ENCODE measurements around the gene PMS1. TPM values are rescaled to one million over a fixed set of nuclear protein-coding genes. Genes with fewer than 3 reads are reported as not detected.

The PMS1 gene
- total RNA-seq, 1 donor from 2014 or later = 47.3 TPM

DNA sequence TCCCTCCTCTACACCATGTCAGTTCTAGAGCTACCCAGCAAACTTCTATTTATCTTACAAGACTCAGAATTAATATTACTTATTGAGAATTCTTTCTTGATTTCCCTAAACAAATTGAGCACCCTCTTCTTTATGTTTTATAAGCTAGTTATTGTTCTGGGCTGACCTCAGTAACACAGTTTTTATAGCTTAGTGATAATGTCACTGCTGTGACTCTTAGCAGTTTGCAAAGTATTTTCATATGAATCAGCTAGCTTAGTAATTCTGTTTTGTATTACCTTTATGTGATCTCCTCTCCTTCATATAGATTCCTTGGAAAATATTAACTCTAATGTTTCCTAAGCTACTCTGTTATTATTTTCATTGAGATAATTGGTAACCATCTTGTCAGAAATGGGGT is 114.9 kb downstream of the PMS1 start:
- H3K4me1 Mint-ChIP-seq (ENCODE audit: unreplicated experiment) = no peaks in the 10 kb centered on the region
- no peak for DNase-seq (ENCODE audit: extremely low spot score, unreplicated experiment)
- TF ChIP-seq, protein P1, sequence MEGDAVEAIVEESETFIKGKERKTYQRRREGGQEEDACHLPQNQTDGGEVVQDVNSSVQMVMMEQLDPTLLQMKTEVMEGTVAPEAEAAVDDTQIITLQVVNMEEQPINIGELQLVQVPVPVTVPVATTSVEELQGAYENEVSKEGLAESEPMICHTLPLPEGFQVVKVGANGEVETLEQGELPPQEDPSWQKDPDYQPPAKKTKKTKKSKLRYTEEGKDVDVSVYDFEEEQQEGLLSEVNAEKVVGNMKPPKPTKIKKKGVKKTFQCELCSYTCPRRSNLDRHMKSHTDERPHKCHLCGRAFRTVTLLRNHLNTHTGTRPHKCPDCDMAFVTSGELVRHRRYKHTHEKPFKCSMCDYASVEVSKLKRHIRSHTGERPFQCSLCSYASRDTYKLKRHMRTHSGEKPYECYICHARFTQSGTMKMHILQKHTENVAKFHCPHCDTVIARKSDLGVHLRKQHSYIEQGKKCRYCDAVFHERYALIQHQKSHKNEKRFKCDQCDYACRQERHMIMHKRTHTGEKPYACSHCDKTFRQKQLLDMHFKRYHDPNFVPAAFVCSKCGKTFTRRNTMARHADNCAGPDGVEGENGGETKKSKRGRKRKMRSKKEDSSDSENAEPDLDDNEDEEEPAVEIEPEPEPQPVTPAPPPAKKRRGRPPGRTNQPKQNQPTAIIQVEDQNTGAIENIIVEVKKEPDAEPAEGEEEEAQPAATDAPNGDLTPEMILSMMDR (conservative IDR thresholded peaks at IDR 0.05) = no peak
- no peak overlapping the region for H3K27ac Mint-ChIP-seq
- no peaks in the 10 kb centered on the region for H3K27me3 Mint-ChIP-seq
- no peaks in the 10 kb centered on the region for H3K9me3 Mint-ChIP-seq
- no peaks in the 10 kb centered on the region for H3K36me3 Mint-ChIP-seq
- H3K4me3 Mint-ChIP-seq = no peak overlapping the region

DNA sequence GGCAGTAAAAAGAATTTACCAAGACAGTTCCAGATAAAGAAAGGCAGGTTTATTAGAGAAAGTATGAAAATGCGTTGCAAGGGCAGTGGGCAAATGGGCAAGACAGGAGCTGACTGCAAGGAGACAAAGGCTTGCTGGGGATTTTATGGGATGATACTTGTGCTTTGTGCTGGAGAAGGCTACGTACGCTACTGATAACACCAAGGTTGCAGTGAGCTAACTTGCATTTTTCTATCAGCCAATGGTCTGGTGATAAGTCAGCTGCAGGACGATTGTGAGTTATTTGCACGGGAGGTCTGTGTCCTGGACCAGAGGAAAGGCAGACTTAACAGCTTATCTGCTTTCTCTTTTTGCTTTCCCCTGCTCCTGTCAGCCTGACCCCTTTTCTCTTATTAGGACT is 116.5 kb downstream of the PMS1 start:
- Mint-ChIP-seq H3K4me3 (no peak overlapping the region), H3K9me3 (no peaks in the 10 kb centered on the region), H3K27ac (no peak overlapping the region), H3K36me3 (no peaks in the 10 kb centered on the region), H3K27me3 (no peaks in the 10 kb centered on the region), H3K4me1 (ENCODE audit: unreplicated experiment) (no peaks in the 10 kb centered on the region)
- TF ChIP-seq, protein P1 (conservative IDR thresholded peaks at IDR 0.05) = no peak
- DNase-seq (ENCODE audit: extremely low spot score, unreplicated experiment) = no peak

DNA sequence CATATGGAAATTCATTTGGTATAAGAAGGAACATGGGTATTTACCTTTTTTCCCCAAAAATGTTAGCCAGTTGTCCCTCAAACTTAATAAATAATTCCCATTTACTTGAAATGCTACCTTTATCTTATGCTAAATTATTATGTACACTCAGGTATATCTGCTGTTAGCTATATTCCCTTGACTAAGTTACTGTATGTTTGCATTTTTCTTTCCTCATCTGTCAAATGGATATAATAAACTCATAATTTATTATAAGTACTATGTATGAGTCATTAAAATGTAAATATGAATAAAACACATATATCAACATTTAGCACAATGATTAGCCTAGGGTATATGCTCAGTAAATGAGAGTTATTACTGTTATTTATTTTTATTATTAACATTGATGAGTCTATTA is 117.4 kb downstream of the PMS1 start:
- no peaks in the 10 kb centered on the region for H3K36me3 Mint-ChIP-seq
- no peaks in the 10 kb centered on the region for H3K4me1 Mint-ChIP-seq (ENCODE audit: unreplicated experiment)
- H3K27me3 Mint-ChIP-seq = no peaks in the 10 kb centered on the region
- no peaks in the 10 kb centered on the region for H3K9me3 Mint-ChIP-seq
- DNase-seq (ENCODE audit: extremely low spot score, unreplicated experiment) = no peak
- H3K27ac Mint-ChIP-seq = no peak overlapping the region
- TF ChIP-seq, protein P1 (conservative IDR thresholded peaks at IDR 0.05) = no peak
- no peak overlapping the region for H3K4me3 Mint-ChIP-seq

DNA sequence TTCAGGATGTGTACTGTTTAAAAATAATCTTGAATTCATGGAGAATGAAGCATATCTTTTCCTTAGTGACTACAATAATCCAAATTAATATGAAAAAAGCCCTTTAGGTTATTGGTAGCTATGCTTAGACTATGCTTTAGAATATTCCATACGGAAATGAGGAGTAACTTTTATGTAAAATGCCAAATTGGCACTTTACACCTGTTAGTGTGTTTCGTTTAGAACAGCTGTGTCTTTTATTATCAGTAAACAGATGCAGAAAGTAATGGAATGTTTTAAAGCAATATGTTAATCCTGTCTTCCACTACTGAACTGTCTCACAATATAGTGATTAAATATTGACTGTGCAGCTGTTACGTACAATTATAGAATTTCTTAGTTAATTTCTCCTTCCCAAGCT is 129.6 kb downstream of the PMS1 start:
- no peaks in the 10 kb centered on the region for H3K4me1 Mint-ChIP-seq (ENCODE audit: unreplicated experiment)
- peaks cover 4% of the 10 kb centered on the region for H3K9me3 Mint-ChIP-seq
- DNase-seq (ENCODE audit: extremely low spot score, unreplicated experiment) = no peak
- no peak overlapping the region for H3K4me3 Mint-ChIP-seq
- TF ChIP-seq, protein P1 (conservative IDR thresholded peaks at IDR 0.05) = no peak
- H3K27me3 Mint-ChIP-seq = no peaks in the 10 kb centered on the region
- H3K27ac Mint-ChIP-seq = no peak overlapping the region
- no peaks in the 10 kb centered on the region for H3K36me3 Mint-ChIP-seq

DNA sequence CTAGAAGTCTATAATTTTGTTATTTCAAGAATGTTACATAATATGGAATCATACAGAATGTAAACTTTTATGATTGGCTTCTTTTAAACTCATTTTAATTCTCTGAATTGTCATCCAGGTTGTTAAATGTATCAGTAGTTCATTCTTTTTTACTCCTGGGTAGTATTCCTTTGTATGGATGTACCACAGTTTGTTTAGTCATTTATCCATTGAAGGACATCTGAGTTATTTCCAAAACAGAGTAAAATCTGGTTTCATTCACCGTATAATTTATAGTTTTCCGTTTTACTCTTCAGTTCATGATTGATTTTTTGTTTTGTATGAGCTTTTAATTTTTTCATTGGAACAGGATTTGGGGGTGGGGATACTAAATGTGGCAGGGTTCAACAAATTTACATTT is 132.4 kb downstream of the PMS1 start:
- H3K4me1 Mint-ChIP-seq (ENCODE audit: unreplicated experiment) = no peaks in the 10 kb centered on the region
- peaks cover 4% of the 10 kb centered on the region for H3K9me3 Mint-ChIP-seq
- no peak for DNase-seq (ENCODE audit: extremely low spot score, unreplicated experiment)
- TF ChIP-seq, protein P1 (conservative IDR thresholded peaks at IDR 0.05) = no peak
- no peaks in the 10 kb centered on the region for H3K36me3 Mint-ChIP-seq
- H3K4me3 Mint-ChIP-seq = no peak overlapping the region
- peaks cover under 1% of the 10 kb centered on the region for H3K27me3 Mint-ChIP-seq
- no peak overlapping the region for H3K27ac Mint-ChIP-seq

Other genes with a start within 250 kb of the PMS1 start
- gene SLC40A1, start 203.7 kb upstream of the PMS1 start, total RNA-seq (ENCODE audit: low replicate concordance) = 23.0 and 78.9 TPM in 2 replicates
- 35.4 and 38.5 TPM in 2 replicates for gene ASNSD1, start 123.0 kb upstream of the PMS1 start, total RNA-seq (ENCODE audit: low replicate concordance)
- 2.0 and 6.5 TPM in 2 replicates for gene ANKAR, start 109.8 kb upstream of the PMS1 start, total RNA-seq (ENCODE audit: low replicate concordance)
- gene OSGEPL1, start 21.7 kb upstream of the PMS1 start, total RNA-seq (ENCODE audit: low replicate concordance) = 7.6 and 13.7 TPM in 2 replicates
- 43.5 and 57.2 TPM in 2 replicates for gene ORMDL1, start 111 bp upstream of the PMS1 start, total RNA-seq (ENCODE audit: low replicate concordance)